Neural cell (in vitro differentiated cells): ENCODE data around the gene PACS1. TPM values are rescaled to one million over a fixed set of nuclear protein-coding genes. Genes with fewer than 3 reads are reported as not detected.

ENCODE experiments used
- H2AFZ ChIP-seq: fragments of 200-600, 300-800 bp; sonication (generic), shearing (Covaris generic); 2 replicates; pipeline ENCODE4 v1.6.0; 2014; ENCODE audit warnings: low read depth, mild to moderate bottlenecking, antibody characterized with exemption, low read length, moderate library complexity
- H3F3A ChIP-seq: fragments of 200-600 bp; shearing (Covaris generic); 2 replicates; pipeline ENCODE4 v1.6.1; 2016; ENCODE audit warnings: mild to moderate bottlenecking, moderate library complexity, mixed read lengths, antibody characterized with exemption, low read length; ENCODE audit not compliant: insufficient read depth, poor library complexity, severe bottlenecking
- H3K27ac ChIP-seq: fragments of 200-600, 300-800 bp; sonication (generic), shearing (Covaris generic); 2 replicates; pipeline ENCODE4 v1.5.1; 2014; ENCODE audit warnings: mild to moderate bottlenecking, low read length, moderate library complexity
- H3K27me3 ChIP-seq: fragments of 300-800, 200-600 bp; sonication (generic), shearing (Covaris generic); 2 replicates; pipeline ENCODE4 v1.6.0; 2014; ENCODE audit warnings: mild to moderate bottlenecking, low read depth, low read length, moderate library complexity; ENCODE audit not compliant: insufficient read depth
- H3K36me3 ChIP-seq: fragments of 300-800, 200-600 bp; sonication (generic), shearing (Covaris generic); 2 replicates; pipeline ENCODE4 v1.5.1; 2014; ENCODE audit warnings: mild to moderate bottlenecking, antibody characterized with exemption, low read length, moderate library complexity; ENCODE audit not compliant: insufficient read depth
- H3K4me2 ChIP-seq: fragments of 300-800, 200-600 bp; sonication (generic), shearing (Covaris generic); 2 replicates; pipeline ENCODE4 v1.6.0; 2014; ENCODE audit warnings: mild to moderate bottlenecking, low read length
- H3K4me3 ChIP-seq: fragments of 300-800, 200-600 bp; sonication (generic), shearing (Covaris generic); 2 replicates; pipeline ENCODE4 v1.5.1; 2014; ENCODE audit warnings: mild to moderate bottlenecking, low read length, moderate library complexity
- H3K79me2 ChIP-seq: fragments of 200-600 bp; shearing (Covaris generic); replicated peaks from 2 replicates; pipeline ENCODE4 v1.6.0; 2014; ENCODE audit warnings: mild to moderate bottlenecking, low read length, moderate library complexity; ENCODE audit not compliant: insufficient read depth
- H3K9ac ChIP-seq: fragments of 300-800, 200-600 bp; sonication (generic), shearing (Covaris generic); 2 replicates; pipeline ENCODE4 v1.6.1; 2016; ENCODE audit warnings: mild to moderate bottlenecking, low read length, mixed read lengths
- H3K9me2 ChIP-seq: fragments of 200-600 bp; shearing (Covaris generic); 2 replicates; pipeline ENCODE4 v1.6.1; 2016; ENCODE audit warnings: mild to moderate bottlenecking, low read length, mixed read lengths; ENCODE audit not compliant: insufficient read depth
- H3K9me3 ChIP-seq: fragments of 200-600, 300-800 bp; sonication (generic), shearing (Covaris generic); 2 replicates; pipeline ENCODE4 v1.6.1; 2016; ENCODE audit warnings: mild to moderate bottlenecking, mixed run types, low read length, moderate library complexity, mixed read lengths
- H4K20me1 ChIP-seq: fragments of 200-600 bp; shearing (Covaris generic); 2 replicates; pipeline ENCODE4 v1.6.1; 2016; ENCODE audit warnings: mild to moderate bottlenecking, mixed run types; ENCODE audit not compliant: insufficient read depth
- EP300 ChIP-seq: fragments of 450-650 bp; conservative IDR thresholded peaks from 2 replicates; pipeline ENCODE4 v1.6.1; 2014; ENCODE audit warnings: antibody characterized with exemption, mild to moderate bottlenecking, moderate library complexity; ENCODE audit not compliant: poor library complexity, severe bottlenecking
- EZH2 ChIP-seq: fragments of 200-600, 300-800 bp; shearing (Covaris generic), sonication (generic); IDR thresholded peaks from 2 replicates; pipeline ENCODE4 v1.6.1; 2014; ENCODE audit warnings: antibody characterized with exemption, low read length, borderline replicate concordance, mild to moderate bottlenecking; ENCODE audit not compliant: insufficient read depth, poor library complexity, severe bottlenecking
- MXI1 ChIP-seq: fragments of 450-650 bp; conservative IDR thresholded peaks from 2 replicates; pipeline ENCODE4 v1.6.1; 2014; ENCODE audit warnings: antibody characterized with exemption, mild to moderate bottlenecking; ENCODE audit not compliant: poor library complexity, severe bottlenecking
- POLR2AphosphoS5 ChIP-seq: IDR thresholded peaks from 2 replicates; pipeline ENCODE4 v1.6.1; 2012
- RAD21 ChIP-seq: fragments of 450-650 bp; conservative IDR thresholded peaks from 2 replicates; pipeline ENCODE4 v1.6.1; 2014; ENCODE audit warnings: antibody characterized with exemption, mild to moderate bottlenecking, moderate library complexity
- REST ChIP-seq: IDR thresholded peaks from 2 replicates; pipeline ENCODE4 v1.6.1; 2012; ENCODE audit warnings: borderline replicate concordance
- SMC3 ChIP-seq: fragments of 450-650 bp; conservative IDR thresholded peaks from 2 replicates; pipeline ENCODE4 v1.6.1; 2014; ENCODE audit warnings: antibody characterized with exemption, mild to moderate bottlenecking, moderate library complexity; ENCODE audit not compliant: poor library complexity
- TAF1 ChIP-seq: IDR thresholded peaks from 2 replicates; pipeline ENCODE4 v1.6.1; 2012; ENCODE audit warnings: low read depth
- polyA plus RNA-seq: library from polyadenylated mRNA; depleted of rRNA; stranded (reverse); fragments of >200 nt; gene quantifications from 2 replicates; pipeline ENCODE4 v1.2.3, GENCODE V29; 2014
- TF ChIP-seq, protein P1 (sequence below): fragments of 450-650 bp; IDR thresholded peaks from 2 replicates; pipeline ENCODE4 v1.5.1; 2014; ENCODE audit warnings: antibody characterized with exemption, mild to moderate bottlenecking, moderate library complexity; ENCODE audit not compliant: poor library complexity, severe bottlenecking

The PACS1 gene
- polyA plus RNA-seq, 1 donor from 2014 or later = 14.4 TPM

GRCh38 chr11:66146074-66146473 is 76.0 kb downstream of the PACS1 start:
- Histone ChIP-seq H3K4me3 (no peak overlapping the region), H3K9ac (no peak overlapping the region), H3K9me2 (no peaks in the 10 kb centered on the region), H4K20me1 (no peaks in the 10 kb centered on the region), H3F3A (no peaks in the 10 kb centered on the region), H3K4me2 (no peak overlapping the region), H2AFZ (no peak overlapping the region), H3K9me3 (no peaks in the 10 kb centered on the region), H3K27me3 (no peaks in the 10 kb centered on the region), H3K36me3 (no peaks in the 10 kb centered on the region), H3K27ac (no peak overlapping the region), H3K79me2 (no peaks in the 10 kb centered on the region)
- no peak for TF ChIP-seq MXI1
- TF ChIP-seq SMC3 = no peak
- TF ChIP-seq, protein P1, sequence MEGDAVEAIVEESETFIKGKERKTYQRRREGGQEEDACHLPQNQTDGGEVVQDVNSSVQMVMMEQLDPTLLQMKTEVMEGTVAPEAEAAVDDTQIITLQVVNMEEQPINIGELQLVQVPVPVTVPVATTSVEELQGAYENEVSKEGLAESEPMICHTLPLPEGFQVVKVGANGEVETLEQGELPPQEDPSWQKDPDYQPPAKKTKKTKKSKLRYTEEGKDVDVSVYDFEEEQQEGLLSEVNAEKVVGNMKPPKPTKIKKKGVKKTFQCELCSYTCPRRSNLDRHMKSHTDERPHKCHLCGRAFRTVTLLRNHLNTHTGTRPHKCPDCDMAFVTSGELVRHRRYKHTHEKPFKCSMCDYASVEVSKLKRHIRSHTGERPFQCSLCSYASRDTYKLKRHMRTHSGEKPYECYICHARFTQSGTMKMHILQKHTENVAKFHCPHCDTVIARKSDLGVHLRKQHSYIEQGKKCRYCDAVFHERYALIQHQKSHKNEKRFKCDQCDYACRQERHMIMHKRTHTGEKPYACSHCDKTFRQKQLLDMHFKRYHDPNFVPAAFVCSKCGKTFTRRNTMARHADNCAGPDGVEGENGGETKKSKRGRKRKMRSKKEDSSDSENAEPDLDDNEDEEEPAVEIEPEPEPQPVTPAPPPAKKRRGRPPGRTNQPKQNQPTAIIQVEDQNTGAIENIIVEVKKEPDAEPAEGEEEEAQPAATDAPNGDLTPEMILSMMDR = no peak
- TF ChIP-seq EZH2 = no peak
- TF ChIP-seq POLR2AphosphoS5 = no peak
- no peak for TF ChIP-seq TAF1
- no peak for TF ChIP-seq EP300
- no peak for TF ChIP-seq REST
- TF ChIP-seq RAD21 = no peak

GRCh38 chr11:66146940-66147339 is 76.9 kb downstream of the PACS1 start:
- H3K4me3 ChIP-seq = no peak overlapping the region
- H3K9ac ChIP-seq = no peak overlapping the region
- H3K27me3 ChIP-seq = no peaks in the 10 kb centered on the region
- H4K20me1 ChIP-seq = no peaks in the 10 kb centered on the region
- no peaks in the 10 kb centered on the region for H3F3A ChIP-seq
- TF ChIP-seq TAF1 (no peak), REST (no peak), MXI1 (no peak), EP300 (no peak), RAD21 (no peak), SMC3 (no peak), EZH2 (no peak), POLR2AphosphoS5 (no peak)
- TF ChIP-seq, protein P1 = no peak
- H2AFZ ChIP-seq = no peak overlapping the region
- no peaks in the 10 kb centered on the region for H3K79me2 ChIP-seq
- no peaks in the 10 kb centered on the region for H3K36me3 ChIP-seq
- H3K9me3 ChIP-seq = no peaks in the 10 kb centered on the region
- no peak overlapping the region for H3K4me2 ChIP-seq
- H3K27ac ChIP-seq = no peak overlapping the region
- H3K9me2 ChIP-seq = no peaks in the 10 kb centered on the region
